GM12878 (cell line): ENCODE results near the gene NEAT1. TPM values are rescaled to one million over a fixed set of nuclear protein-coding genes. Genes with fewer than 3 reads are reported as not detected.

ENCODE experiments used
- ATAC-seq: fragments of 200-7000 bp; cut with Tn5 transposase; 3 replicates; pipeline ENCODE4 v1.9.1; 2020; ENCODE audit warnings: mild to moderate bottlenecking, moderate library complexity
- BruUV-seq: library from RNA; stranded (reverse); fragments of 400-500 nt; replicated peaks from 2 replicates; lab custom pipeline; 2021; lab: Mats Ljungman, UMichigan
- CTCF ChIA-PET: fragments of 300-600 bp; sonication (Branson Sonifier 250); formaldehyde crosslinking; extraction: SDS; loops from one replicate; lab custom pipeline; 2021; ENCODE audit warnings: inconsistent platforms; lab: Yijun Ruan, JAX
- POLR2A ChIA-PET: fragments of 350-600 bp; formaldehyde crosslinking; extraction: SDS; loops from one replicate; lab custom pipeline; 2021; ENCODE audit warnings: inconsistent platforms; lab: Charles Lee
- RAD21 ChIA-PET: fragments of 300-600 bp; sonication (Branson Sonifier 250); formaldehyde crosslinking; loops from one replicate; lab custom pipeline; 2023; ENCODE audit warnings: antibody characterized with exemption; ENCODE audit not compliant: unreplicated experiment; lab: Charles Lee
- SMC1A ChIA-PET: fragments of 300-600 bp; sonication (Branson Sonifier 250); formaldehyde crosslinking; loops from one replicate; lab custom pipeline; 2023; ENCODE audit not compliant: unreplicated experiment, uncharacterized antibody; lab: Charles Lee
- DNase-seq: peaks from one replicate; pipeline ENCODE4 v3.0.0-alpha.2; 2011; ENCODE audit warnings: low read depth, low spot score
- FAIRE-seq: peaks from 3 replicates; lab custom pipeline; 2011; peaks lifted over from hg19 to GRCh38; lab: Jason Lieb, UNC
- H2AFZ ChIP-seq: 2 replicates; pipeline ENCODE4 v1.6.0; 2011; ENCODE audit warnings: low read depth, low read length, control low read depth; ENCODE audit not compliant: control insufficient read depth
- H3K27ac ChIP-seq: 2 replicates; pipeline ENCODE4 v1.5.1; 2011; ENCODE audit warnings: control low read depth; ENCODE audit not compliant: control insufficient read depth, insufficient read depth
- H3K27me3 ChIP-seq, 2 experiments: replicated peaks in 1 of 2; 2 replicates each; pipeline versions ENCODE4 v1.6.0 to v1.6.1; 2011; ENCODE audit warnings: low read length in 1 of 2; ENCODE audit not compliant: control insufficient read depth in 2 of 2, insufficient read depth in 2 of 2
- H3K36me3 ChIP-seq, 2 experiments: 2 replicates each; pipeline ENCODE4 v1.5.1; 2011; ENCODE audit warnings: low read length in 1 of 2; ENCODE audit not compliant: control insufficient read depth in 2 of 2, insufficient read depth in 2 of 2
- H3K4me1 ChIP-seq: 2 replicates; pipeline ENCODE4 v1.6.1; 2011; ENCODE audit warnings: mild to moderate bottlenecking, low read length, moderate library complexity, mixed read lengths; ENCODE audit not compliant: control insufficient read depth, insufficient read depth
- H3K4me2 ChIP-seq: 2 replicates; pipeline ENCODE4 v1.6.0; 2011; ENCODE audit warnings: control low read depth; ENCODE audit not compliant: control insufficient read depth, insufficient read depth
- H3K4me3 ChIP-seq: fragments of 200-600 bp; sonication (generic); 2 replicates; pipeline ENCODE4 v1.5.1; 2016
- H3K79me2 ChIP-seq: 2 replicates; pipeline ENCODE4 v1.6.0; 2011; ENCODE audit warnings: low read length; ENCODE audit not compliant: control insufficient read depth, insufficient read depth
- H3K9ac ChIP-seq: 2 replicates; pipeline ENCODE4 v1.8.0; 2011; ENCODE audit warnings: low read length, control low read depth, mixed read lengths; ENCODE audit not compliant: control insufficient read depth, insufficient read depth
- H3K9me3 ChIP-seq: replicated peaks from 3 replicates; pipeline ENCODE4 v1.5.1; 2011; ENCODE audit warnings: mild to moderate bottlenecking, low read length; ENCODE audit not compliant: control insufficient read depth, insufficient read depth
- H4K20me1 ChIP-seq: 2 replicates; pipeline ENCODE4 v1.6.0; 2011; ENCODE audit not compliant: control insufficient read depth, insufficient read depth
- CEBPB ChIP-seq, 2 experiments: fragments of 150-350 bp in 1 of 2; IDR thresholded peaks; 2 replicates each; pipeline ENCODE4 v1.6.1; 2012 to 2014; ENCODE audit warnings: low read depth in 2 of 2, low read length in 2 of 2, borderline replicate concordance in 1 of 2, inconsistent platforms in 1 of 2
- DPF2 ChIP-seq: fragments of 450-650 bp; IDR thresholded peaks from 2 replicates; pipeline ENCODE4 v1.6.1; 2017; ENCODE audit warnings: mild to moderate bottlenecking
- EGR1 ChIP-seq, 2 experiments: IDR thresholded peaks; 1 replicate in 1 of 2; 2 replicates in 1 of 2; pipeline ENCODE4 v1.6.1; 2011 to 2012; ENCODE audit warnings: low read depth in 2 of 2, low read length in 2 of 2, borderline replicate concordance in 1 of 2, mild to moderate bottlenecking in 1 of 2, moderate library complexity in 1 of 2
- EP300 ChIP-seq, 2 experiments: fragments of 150-350 bp in 1 of 2; IDR thresholded peaks; 2 replicates each; pipeline ENCODE4 v1.6.1; 2011 to 2012; ENCODE audit warnings: low read depth in 2 of 2, low read length in 2 of 2, borderline replicate concordance in 1 of 2, improper control_type of control experiment in 1 of 2, inconsistent platforms in 1 of 2; ENCODE audit not compliant: control insufficient read depth in 1 of 2
- KLF5 ChIP-seq: fragments of 450-650 bp; IDR thresholded peaks from 2 replicates; pipeline ENCODE4 v1.6.1; 2014; ENCODE audit warnings: mild to moderate bottlenecking; ENCODE audit not compliant: partially characterized antibody
- MEF2A ChIP-seq: IDR thresholded peaks from 2 replicates; pipeline ENCODE4 v1.6.1; 2011; ENCODE audit warnings: low read depth, mild to moderate bottlenecking, low read length, moderate library complexity; ENCODE audit not compliant: insufficient read depth
- NFXL1 ChIP-seq: fragments of 450-650 bp; IDR thresholded peaks from 2 replicates; pipeline ENCODE4 v1.6.1; 2017; ENCODE audit warnings: antibody characterized with exemption, mild to moderate bottlenecking, borderline replicate concordance
- PAX8 ChIP-seq: fragments of 450-650 bp; IDR thresholded peaks from 2 replicates; pipeline ENCODE4 v1.6.1; 2017; ENCODE audit warnings: mild to moderate bottlenecking, moderate library complexity
- SMAD1 ChIP-seq: fragments of 450-650 bp; IDR thresholded peaks from 2 replicates; pipeline ENCODE4 v1.6.1; 2018; ENCODE audit warnings: mild to moderate bottlenecking, low read depth; ENCODE audit not compliant: partially characterized antibody
- YY1 ChIP-seq: IDR thresholded peaks from 2 replicates; pipeline ENCODE4 v1.6.1; 2011; ENCODE audit warnings: low read depth, mild to moderate bottlenecking, low read length
- WGBS: methylation state at CpG from one replicate; pipeline ENCODE4 v1.1.6; 2016; ENCODE audit warnings: low lambda C conversion rate; ENCODE audit not compliant: insufficient replicate concordance, insufficient coverage; ENCODE audit errors: missing lambda C conversion rate; 5-methylcytosine and 5-hydroxymethylcytosine counted together
- in situ Hi-C: fragments of 300-500 bp; cut with MboI; formaldehyde crosslinking; loops from 9 replicates; pipeline ENCODE4 v1.14.3; 2018; ENCODE audit warnings: mixed read lengths
- intact Hi-C: fragments of 100-400 bp; cut with micrococcal nuclease; formaldehyde crosslinking; loops from one replicate; pipeline ENCODE4 v1.14.2; 2022; ENCODE audit not compliant: unreplicated experiment
- polyA plus RNA-seq, 11 experiments: library from polyadenylated mRNA; depleted of rRNA in 4 of 11; unstranded in 6 of 11; stranded (reverse) in 5 of 11; fragments of >200 nt; fragmentation: Nextera tagmentation in 4 of 11; fragmentation: Illumina TruSeq in 1 of 11; extraction: Ambion mirVana in 4 of 11; extraction: Trizol in 1 of 11; gene quantifications; 1 replicate in 1 of 11; 2 replicates in 10 of 11; pipeline versions ENCODE4 v1.2.1 to v1.2.3, GENCODE V29; 2011 to 2016; ENCODE audit warnings: inconsistent platforms in 2 of 11, missing spikeins in 2 of 11, low read depth in 1 of 11
- total RNA-seq, 4 experiments: library from RNA; depleted of rRNA in 3 of 4; stranded (reverse); fragments of >200 nt in 3 of 4; fragmentation: Illumina TruSeq in 1 of 4; extraction: Trizol in 1 of 4; gene quantifications; 2 replicates each; pipeline versions ENCODE4 v1.2.1 to v1.2.3, GENCODE V29; 2013 to 2021
- TF ChIP-seq, protein P1 (sequence below): fragments of 450-650 bp; conservative IDR thresholded peaks from 2 replicates; pipeline ENCODE4 v1.6.1; 2017; ENCODE audit warnings: mild to moderate bottlenecking, moderate library complexity

Gene NEAT1
- total and polyA plus RNA-seq, 10 of the 15 experiments (the other 5 are each of a cell fraction or from before 2014, with no cell fraction given): 13.6 to 328 (median 69.4) TPM

DNA sequence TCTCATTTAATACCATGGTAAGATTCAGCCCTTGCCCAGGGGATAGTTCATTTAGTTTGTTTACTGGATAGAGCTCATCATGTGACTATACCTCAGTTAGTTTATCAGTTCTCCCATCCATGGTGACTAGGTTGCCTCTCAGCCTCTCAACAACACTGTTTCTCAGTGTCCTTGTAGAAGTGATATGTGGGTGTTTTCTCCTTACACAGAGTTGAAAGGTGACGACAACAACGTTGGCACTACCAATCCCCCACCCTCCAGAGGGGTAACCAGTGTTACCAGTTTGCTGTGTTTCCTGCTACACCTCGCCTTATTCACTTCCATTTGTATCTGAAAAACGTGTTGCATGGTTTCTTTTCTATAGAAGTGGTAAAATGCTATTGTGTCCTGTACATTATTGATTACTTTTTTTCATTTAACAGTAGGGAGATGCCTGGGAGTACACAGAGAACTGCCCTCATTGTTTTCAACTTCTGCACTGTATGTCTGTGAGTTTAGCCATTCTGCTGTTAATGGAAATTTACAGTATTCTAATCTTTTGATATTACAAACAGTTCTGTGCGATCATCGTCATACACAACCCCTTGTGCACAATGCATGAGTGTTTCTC is 11.6 kb downstream of the NEAT1 start:
- SMC1A ChIA-PET: interaction anchor here (0.6 to 1.4 kb wide), 8 partner anchors 8 to 76 kb away, joined by 3 to 11 read pairs (median 4); no protein-coding TSS in a partner anchor

More for the DNA sequence above, 11.6 kb downstream of the NEAT1 start:
- H3K79me2 ChIP-seq: peaks cover 78% of the 10 kb centered on the region
- peaks cover 2 to 17% of the 10 kb centered on the region in 2 experiments for H3K36me3 ChIP-seq
- no peaks in the 10 kb centered on the region for H4K20me1 ChIP-seq
- ChIA-PET CTCF (interaction anchor here (0.9 to 1.6 kb wide), 4 partner anchors 15 to 66 kb away, joined by 3 to 12 read pairs (median 4); no protein-coding TSS in a partner anchor), POLR2A (interaction anchor here (0.5 to 1.0 kb wide), 4 partner anchors 11 to 143 kb away, joined by 3 to 6 read pairs (median 3); no protein-coding TSS in a partner anchor), RAD21 (interaction anchor here (1.0 to 1.3 kb wide), 4 partner anchors 13 to 58 kb away, joined by 3 to 7 read pairs (median 4); no protein-coding TSS in a partner anchor)
- in situ Hi-C loops (no loop called here), intact Hi-C loops (no loop called here)
- H3K9me3 ChIP-seq: no peaks in the 10 kb centered on the region
- no peak overlapping the region for H3K9ac ChIP-seq
- WGBS: 41% methylated on average over 6 of the region's 6 CpGs
- H3K4me1 ChIP-seq: peaks cover 31% of the 10 kb centered on the region
- FAIRE-seq (no peak), ATAC-seq (no peak), DNase-seq (no peak)
- H3K27ac ChIP-seq: no peak overlapping the region
- no TSS peak for BruUV-seq
- no peaks in the 10 kb centered on the region for H3K27me3 ChIP-seq
- H3K4me2 ChIP-seq: no peak overlapping the region; the same call in 1 of the 2 replicates
- no peak overlapping the region for H2AFZ ChIP-seq
- no peak for TF ChIP-seq MEF2A
- TF ChIP-seq PAX8: no peak
- TF ChIP-seq NFXL1: no peak
- TF ChIP-seq, protein P1, sequence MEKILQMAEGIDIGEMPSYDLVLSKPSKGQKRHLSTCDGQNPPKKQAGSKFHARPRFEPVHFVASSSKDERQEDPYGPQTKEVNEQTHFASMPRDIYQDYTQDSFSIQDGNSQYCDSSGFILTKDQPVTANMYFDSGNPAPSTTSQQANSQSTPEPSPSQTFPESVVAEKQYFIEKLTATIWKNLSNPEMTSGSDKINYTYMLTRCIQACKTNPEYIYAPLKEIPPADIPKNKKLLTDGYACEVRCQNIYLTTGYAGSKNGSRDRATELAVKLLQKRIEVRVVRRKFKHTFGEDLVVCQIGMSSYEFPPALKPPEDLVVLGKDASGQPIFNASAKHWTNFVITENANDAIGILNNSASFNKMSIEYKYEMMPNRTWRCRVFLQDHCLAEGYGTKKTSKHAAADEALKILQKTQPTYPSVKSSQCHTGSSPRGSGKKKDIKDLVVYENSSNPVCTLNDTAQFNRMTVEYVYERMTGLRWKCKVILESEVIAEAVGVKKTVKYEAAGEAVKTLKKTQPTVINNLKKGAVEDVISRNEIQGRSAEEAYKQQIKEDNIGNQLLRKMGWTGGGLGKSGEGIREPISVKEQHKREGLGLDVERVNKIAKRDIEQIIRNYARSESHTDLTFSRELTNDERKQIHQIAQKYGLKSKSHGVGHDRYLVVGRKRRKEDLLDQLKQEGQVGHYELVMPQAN: no peak
- no peak for TF ChIP-seq SMAD1
- no peak for TF ChIP-seq EP300 (IDR thresholded peaks at IDR 0.05; ENCODE audit: borderline replicate concordance in 1 of 2, control insufficient read depth in 1 of 2, low read depth in 2 of 2, low read length in 2 of 2)
- no peak for TF ChIP-seq DPF2
- no peak for TF ChIP-seq CEBPB (IDR thresholded peaks at IDR 0.05; ENCODE audit: borderline replicate concordance in 1 of 2, low read depth in 2 of 2, low read length in 2 of 2)
- TF ChIP-seq KLF5: no peak
- TF ChIP-seq EGR1 (IDR thresholded peaks at IDR 0.05; ENCODE audit: borderline replicate concordance in 1 of 2, low read depth in 2 of 2, low read length in 2 of 2): no peak
- TF ChIP-seq YY1: no peak
- H3K4me3 ChIP-seq: no peak overlapping the region
